Testis (tissue), 2 donors: ENCODE measurements around the gene HKDC1.

ENCODE experiments used
- CTCF ChIP-seq, 3 experiments: fragments of 450-650 bp in 2 of 3; fragments of 200-600 bp in 1 of 3; sonication (generic) in 1 of 3; IDR thresholded peaks; one replicate each; pipeline ENCODE4 v1.5.1; 2016 to 2019; ENCODE audit warnings: antibody characterized with exemption in 3 of 3, mild to moderate bottlenecking in 2 of 3, moderate library complexity in 1 of 3
- POLR2A ChIP-seq: fragments of 450-650 bp; IDR thresholded peaks from one replicate; pipeline ENCODE4 v1.6.1; 2017; ENCODE audit warnings: antibody characterized with exemption, mild to moderate bottlenecking, moderate library complexity

GRCh38 chr10:69270990-69271389 is 50.9 kb downstream of the HKDC1 start:
- TF ChIP-seq CTCF (IDR thresholded peaks at IDR 0.05) (no peak), POLR2A (no peak)
